SH-SY5Y (cell line): Measurements from ENCODE around the gene TBC1D22A.

Experiments
- GATA2 ChIP-seq: IDR thresholded peaks from 2 replicates; pipeline ENCODE4 v1.6.1; 2011; ENCODE audit warnings: mild to moderate bottlenecking, low read depth, low read length
- GATA3 ChIP-seq: IDR thresholded peaks from 2 replicates; pipeline ENCODE4 v1.6.1; 2011; ENCODE audit warnings: low read depth, mild to moderate bottlenecking, low read length, moderate library complexity

DNA sequence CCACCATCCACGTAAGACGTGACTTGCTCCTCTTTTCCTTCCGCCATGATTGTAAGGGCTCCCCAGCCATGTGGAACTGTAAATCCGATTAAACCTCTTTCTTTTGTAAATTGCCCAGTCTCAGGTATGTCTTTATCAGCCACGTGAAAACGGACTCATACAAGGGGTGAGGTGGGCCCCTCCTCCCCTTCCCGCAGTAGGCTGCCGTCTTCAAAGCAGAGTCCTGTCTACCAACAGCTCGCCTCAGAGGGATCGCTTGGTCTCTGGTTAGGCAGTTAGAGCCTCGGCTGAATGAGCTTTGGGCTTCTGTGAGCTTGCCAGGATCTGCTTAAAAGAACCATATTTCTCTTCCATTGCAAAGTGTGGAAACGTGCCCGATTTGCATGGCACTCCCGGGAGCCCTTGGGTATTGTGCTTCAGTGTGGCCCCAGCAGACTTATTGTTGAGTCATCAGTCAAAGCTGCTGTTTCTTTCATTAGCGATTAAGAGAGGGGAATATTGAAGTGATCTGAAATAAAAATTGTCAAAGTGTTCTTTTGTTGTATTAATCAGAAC is 338.3 kb downstream of the TBC1D22A start:
- TF ChIP-seq GATA2, result no peak
- no peak for TF ChIP-seq GATA3
